RKO (cell line): ENCODE measurements around the gene CARD8.
A peak's percentile ranks its signal among the peaks of the same experiment; 100 is the strongest.
"Not testable (repeated sequence)": the region's sequence is repeated elsewhere in the genome, so short reads cannot be mapped to it uniquely, and the experiment has no call there.

Experiments used
- DNase-seq: peaks from one replicate; pipeline ENCODE4 v3.0.0-alpha.2; 2016; ENCODE audit warnings: low spot score

Gene CARD8, protein sequence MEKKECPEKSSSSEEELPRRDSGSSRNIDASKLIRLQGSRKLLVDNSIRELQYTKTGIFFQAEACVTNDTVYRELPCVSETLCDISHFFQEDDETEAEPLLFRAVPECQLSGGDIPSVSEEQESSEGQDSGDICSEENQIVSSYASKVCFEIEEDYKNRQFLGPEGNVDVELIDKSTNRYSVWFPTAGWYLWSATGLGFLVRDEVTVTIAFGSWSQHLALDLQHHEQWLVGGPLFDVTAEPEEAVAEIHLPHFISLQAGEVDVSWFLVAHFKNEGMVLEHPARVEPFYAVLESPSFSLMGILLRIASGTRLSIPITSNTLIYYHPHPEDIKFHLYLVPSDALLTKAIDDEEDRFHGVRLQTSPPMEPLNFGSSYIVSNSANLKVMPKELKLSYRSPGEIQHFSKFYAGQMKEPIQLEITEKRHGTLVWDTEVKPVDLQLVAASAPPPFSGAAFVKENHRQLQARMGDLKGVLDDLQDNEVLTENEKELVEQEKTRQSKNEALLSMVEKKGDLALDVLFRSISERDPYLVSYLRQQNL

DNA sequence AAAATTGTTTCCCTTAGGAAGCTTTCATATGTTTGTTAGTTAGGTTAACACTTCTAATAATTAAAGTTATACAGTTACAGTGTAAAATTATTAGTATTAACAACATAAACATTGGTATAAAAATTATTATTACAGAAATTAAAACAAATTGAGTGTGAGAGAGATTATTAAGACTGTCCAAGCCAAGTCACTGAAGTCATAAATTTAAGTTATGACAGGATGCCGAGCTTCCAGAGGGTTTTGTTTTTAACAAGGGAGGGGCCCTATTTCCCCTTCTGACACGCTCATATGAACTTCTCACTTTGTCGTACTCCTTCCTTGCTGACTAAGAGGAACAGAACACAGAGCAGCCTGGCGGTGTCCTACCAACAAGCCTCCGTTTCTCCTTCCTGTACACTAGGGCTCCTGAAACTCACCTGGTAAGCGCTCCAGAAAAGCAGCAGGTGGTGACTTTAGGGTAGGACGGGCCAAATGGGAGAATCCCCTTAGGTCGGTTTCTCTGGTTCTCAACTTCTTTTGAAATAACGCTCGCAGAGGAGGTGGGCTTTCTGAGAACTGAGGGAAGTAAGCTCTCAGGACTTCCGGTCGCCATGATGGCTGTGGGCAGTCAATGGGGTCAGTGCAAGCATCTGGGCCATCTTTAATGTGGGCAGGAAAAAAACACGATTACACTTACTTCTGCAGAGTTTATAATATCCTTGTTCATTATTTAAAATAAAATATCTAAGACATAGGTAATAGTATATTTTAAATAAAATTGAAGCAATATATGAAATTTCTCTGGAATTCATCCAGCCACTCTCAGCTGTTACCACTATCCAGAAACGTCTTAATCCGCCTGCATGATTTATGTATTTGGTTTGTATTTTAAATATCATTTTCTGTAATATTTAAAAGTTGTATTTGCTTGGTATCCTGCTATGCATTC, at the start of gene CARD8:
TSS of gene CARD8 (minus strand) at position 537 of the 928 bp plus-strand sequence. CDS start 14,892 bp downstream, outside the sequence.
- peak; percentile 95 for DNase-seq

DNA sequence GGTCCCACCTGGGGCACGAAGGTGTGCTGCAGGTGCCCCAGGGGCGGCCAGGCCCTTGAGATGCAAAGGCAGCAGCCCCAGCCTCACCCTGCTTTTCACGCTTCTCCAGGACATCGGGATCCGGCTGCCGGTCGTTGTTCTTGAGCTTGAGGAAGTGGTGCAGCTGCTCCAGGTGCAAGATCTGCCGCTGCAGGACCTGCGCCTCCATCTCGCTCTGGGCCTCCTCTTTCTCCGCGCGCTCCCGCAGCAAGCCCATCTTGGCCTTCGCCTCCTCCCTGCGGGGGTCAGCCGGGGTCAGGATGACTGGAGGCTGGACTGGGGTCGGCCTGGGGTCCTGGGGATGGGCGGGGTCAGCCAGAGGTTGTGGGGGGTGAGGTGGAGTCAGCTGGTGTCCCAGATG, 48.2 kb upstream of the CARD8 start:
- no peak for DNase-seq

DNA sequence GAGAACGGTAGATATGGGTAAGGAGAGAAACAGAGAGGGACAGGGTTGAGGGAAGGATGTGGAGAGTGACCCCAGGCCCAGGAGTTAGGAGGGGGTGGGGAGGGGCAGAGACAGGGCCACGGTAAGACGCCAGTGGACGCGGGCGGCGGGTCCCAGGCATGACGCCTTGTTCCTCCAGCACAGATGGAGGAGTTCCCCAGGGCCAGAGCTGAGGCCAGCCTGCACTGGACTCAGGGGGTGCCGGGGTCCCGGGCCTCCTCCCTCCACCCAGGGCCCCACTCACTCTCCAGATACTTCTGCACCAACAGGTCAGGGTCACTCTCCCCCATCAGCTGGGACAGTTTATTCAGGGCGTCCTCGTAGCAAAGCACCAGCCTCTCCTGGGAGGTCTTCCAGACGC, 47.7 kb upstream of the CARD8 start:
- no peak for DNase-seq

DNA sequence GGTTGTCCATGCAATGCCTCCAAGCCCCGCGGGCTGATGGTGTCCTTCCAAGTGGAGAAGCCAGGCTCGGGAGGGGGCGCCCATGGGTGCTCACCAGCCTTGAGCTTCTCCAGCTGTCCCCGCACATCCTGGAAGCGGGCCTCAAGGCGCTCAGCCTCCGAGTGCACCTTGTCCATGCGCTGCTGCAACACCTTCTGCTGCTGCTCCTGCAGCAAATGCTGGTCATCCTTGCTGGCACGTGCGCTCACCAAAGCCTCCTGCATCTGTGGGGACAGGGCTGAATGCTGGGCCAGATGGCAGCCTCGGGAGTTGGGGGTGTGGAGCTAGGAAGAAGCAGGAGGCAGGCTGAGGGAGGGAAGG, 46.9 kb upstream of the CARD8 start:
- no peak for DNase-seq

DNA sequence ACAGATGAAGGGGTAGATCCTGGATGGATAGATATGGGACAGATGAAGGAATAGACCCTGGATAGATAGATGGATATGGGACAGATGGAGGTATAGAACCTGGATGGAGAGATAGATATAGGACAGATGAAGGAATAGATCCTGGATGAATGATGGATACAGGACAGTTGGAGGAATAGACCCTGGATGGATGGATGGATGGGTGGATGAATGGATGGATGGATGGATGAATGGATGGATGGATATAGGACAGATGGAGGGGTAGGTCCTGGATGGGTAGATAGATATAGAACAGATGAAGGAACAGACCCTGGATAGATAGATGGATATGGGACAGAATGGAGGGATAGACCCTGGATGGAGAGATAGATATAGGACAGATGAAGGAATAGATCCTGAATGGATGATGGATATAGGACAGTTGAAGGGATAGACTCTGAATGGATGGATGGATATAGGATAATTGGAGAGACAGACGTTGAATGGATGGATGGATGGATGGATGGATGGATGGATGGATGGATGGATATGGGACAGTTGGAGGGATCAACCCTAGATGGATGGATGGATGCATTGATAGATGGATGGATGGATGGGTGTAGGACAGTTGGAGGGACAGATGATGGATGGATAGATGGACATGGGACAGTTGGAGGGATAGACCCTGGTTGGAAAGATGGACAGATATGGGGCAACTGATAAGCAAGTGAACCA, 46.3 kb upstream of the CARD8 start:
- DNase-seq: no peak

DNA sequence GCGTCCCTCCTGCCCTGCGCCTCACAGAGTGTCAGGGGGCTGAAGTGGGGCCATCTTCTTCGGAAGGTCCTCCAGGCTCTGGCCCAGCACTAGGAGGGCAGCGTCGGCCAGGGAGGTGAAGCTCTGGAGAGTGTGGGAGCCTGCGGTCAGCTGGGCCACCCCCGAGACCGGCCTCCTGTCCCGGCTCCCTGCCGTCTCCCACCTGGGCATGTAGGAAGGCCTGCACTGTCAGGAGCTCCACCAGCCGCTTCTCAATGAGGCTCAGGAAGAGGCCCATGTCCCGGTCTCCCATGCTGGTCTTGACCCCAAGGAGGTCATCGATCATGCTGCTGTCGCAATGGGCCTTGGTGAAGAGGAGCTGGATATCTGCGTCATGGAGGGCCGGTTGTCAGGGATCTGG, 42.3 kb upstream of the CARD8 start:
- no peak for DNase-seq

DNA sequence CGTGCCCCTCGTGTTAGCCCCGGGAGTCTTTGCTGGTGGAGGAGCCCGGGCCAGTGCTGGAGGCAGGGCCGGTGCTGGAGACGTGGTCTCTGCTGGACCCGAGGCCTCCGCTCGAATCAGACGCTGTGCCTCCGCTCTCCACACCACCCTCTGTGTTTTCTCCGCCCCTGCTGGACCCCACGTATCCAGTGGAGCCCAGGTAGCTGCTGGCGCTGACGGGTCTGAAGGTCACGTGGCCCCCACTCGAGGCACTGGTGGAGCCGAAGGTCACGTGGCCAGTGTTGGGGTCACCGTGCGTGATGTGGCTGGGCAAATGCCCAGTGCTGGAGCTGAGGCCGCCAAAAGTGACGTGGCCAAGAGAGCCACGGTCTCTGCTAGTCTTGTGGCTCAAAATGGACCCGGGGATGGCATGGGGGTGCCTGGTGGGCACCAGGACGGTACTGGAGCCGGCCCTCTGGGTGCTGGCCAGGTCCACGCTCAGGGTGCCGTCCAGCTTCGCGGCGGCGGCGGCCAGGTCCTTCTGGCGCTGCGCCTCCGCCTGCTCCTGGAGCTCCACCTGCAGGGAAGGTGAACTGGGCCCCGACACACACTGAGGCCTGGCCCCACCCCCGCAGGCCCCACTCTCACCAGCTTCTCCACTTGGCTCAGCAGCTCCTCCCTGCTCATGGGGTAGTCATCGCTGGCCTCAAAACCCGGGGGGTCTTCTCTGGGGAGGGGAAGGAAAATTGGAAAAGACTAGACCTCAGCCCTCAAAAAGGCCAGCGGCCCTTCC, 41.4 kb upstream of the CARD8 start:
- DNase-seq: no peak

DNA sequence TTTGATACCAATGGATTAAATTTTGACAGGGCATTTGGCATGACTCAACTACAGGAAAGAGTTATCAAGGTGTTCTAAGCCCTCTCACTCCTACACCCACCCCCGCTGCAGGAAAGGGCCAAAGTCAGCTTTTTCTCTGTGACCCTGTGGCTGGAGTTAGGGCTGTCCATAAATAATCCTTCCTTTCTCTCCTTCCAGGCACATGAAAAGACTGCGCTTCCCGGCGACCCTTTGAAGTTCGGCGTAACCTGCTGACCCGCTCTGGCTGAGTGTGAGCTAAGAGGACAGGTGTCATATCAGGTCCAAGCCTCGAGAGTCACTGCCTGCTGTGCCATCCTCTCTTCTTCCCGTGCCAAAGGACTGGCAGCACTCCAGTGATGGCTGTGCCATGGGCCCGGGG, 39.7 kb upstream of the CARD8 start:
- no peak for DNase-seq

DNA sequence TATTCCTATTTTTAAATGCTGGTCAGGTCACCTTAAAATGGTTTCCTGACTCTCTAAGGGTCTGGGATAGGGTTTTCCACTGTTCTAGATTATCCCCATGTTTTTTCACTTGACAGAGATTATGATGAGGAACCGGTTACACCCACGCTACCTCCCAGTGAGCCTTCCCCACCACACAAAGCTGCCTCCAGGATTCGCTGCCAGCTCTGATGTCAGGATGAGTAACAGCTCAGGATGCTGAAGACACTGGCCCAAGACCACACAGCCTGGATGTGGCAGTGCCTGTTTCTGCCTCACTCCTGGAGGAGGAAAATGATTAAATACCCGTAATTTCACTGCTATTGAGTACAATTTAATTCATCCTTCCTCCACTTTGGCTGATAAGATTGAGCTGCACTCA, 37.1 kb upstream of the CARD8 start:
- DNase-seq: peak; percentile 89

DNA sequence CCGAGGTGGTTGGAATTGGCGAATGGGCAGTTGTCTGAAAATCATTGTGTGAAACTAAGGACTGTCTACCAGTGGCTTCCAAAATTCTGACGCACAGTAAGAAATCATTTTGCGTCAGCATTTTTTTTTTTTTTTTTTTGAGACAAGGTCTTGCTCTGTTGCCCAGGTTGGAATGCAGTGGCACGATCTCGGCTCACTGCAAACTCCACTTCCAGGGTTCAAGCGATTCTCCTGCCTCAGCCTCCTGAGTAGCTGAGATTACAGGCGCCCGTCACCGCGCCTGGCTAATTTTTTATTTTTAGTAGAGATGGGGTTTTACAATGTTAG, 35.7 kb upstream of the CARD8 start:
- DNase-seq: not testable (repeated sequence)

DNA sequence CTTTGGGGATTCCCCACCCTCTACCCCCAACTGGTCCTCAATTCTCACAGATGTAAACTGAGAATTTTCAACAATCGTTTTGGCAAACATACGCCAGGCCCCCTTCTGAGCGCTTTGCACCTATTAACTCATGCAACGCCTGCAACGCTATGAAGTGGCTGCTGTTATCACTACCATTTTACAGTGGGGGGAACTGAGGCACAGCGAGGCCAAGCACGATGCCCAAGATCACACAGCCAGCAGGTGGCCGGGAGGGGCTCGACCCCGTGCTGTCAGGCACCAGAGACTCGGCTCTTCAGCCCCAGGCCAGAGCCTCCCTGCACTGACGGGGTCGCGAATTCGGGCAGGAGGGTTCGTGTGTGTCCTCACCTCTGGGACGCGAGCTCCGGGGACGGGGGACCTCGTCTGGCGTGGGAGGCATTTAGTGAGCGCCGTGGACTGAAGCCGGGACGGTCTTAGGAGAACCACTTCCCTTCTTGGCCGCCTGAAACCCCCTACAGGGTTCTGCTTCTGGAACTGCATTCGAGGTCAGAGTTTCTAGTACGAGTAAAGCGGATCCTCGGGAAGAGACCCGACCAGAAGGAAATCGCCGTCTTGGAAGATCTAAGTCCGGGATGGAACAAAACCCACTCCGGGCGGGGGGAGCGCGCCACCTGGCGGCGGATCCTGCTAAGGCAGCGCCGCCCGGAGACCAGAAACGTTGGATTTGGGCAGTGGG, 35.2 kb upstream of the CARD8 start:
- peak; percentile 83 for DNase-seq

DNA sequence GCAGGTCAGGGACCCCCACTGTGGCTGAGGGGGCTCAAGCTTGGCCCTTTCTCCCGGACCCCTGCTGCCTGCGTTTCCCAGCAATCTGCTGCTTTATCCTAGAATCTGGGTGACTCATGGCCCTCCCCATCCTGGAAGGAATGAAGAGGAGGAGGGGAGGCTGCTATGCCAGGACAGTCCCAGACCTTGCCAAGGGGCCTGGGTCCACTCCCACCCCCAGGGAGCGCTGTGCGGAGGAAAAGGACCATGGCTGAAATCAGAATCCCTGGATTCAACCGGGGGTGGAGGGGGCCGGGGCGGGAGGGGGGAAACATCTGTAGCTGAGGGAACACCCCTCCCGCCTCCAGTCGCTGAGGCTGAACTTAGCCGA, 34.7 kb upstream of the CARD8 start:
- peak; percentile 81 for DNase-seq

DNA sequence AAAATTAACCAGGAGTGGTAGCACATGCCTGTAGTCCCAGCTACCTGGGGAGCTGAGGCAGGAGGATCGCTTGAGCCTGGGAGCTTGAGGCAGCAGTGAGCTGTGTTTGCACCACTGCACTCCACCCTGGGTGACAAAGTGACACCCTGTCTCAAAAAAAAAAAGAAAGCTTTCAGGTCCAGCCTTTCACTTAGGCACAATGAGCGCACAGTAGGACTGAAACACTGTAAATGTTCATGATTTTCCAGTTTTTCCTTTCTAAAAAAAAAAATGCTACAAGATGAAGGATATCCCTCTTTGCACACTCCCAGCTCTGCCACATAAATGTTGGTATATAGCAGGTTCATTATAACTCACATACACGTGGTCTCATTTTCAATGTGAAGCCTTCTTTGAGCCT, 32.0 kb upstream of the CARD8 start:
- DNase-seq: no peak

DNA sequence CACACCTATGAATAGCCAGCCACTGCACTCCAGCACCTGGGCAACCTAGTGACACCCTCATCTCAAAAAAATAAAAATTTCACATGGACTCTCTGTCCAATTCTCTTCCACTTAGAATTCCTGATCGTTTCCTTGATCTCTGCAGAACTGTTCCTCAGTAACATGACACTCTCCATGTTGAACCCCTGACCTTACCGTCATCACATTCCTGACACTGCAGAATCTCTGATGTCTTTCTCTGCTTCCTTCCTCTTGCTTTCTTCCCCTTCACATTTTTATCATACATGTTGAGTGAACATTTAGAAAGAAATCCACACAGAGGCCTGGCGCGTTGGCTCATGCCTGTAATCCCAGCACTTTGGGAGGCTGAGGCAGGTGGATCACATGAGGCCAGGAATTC, 29.2 kb upstream of the CARD8 start:
- no peak for DNase-seq

DNA sequence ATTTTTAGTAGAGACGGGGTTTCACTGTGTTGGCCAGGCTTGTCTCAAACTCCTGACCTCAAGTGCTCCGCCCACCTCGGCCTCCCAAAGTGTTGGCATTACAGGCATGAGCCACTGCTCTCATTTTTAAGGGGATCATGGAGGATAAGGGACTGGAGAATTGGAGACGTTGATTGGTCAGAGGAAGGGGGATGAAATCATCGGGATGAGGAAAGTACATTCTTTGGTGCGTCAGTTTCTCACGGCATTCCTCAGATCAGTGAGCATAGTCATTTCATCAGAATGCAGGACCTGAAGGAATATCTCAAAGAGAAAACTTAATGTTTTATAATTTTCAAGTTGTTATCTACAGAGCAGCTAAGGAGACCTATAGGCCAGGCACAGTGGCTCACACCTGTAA, 28.2 kb upstream of the CARD8 start:
- DNase-seq: peak; percentile 58

DNA sequence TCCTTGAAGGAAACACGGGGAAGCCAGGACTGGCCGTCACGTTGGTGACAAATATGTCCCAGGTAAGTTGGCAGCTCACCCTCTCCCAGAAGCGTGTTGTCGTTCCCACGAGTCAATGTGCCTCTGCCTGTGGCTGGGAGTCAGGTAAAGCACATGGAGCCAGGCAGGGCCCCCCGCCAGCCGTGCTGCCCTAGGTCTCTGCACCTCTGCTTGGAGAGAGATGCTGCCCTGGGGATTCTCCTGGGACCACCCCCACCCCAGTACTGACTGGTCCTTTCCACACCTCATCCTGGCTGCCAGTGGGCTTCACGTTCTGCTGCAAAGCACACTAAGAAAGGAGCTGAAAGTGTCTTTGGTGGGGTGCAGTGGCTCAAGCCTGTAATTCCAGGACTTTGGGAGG, 24.0 kb upstream of the CARD8 start:
- no peak for DNase-seq

DNA sequence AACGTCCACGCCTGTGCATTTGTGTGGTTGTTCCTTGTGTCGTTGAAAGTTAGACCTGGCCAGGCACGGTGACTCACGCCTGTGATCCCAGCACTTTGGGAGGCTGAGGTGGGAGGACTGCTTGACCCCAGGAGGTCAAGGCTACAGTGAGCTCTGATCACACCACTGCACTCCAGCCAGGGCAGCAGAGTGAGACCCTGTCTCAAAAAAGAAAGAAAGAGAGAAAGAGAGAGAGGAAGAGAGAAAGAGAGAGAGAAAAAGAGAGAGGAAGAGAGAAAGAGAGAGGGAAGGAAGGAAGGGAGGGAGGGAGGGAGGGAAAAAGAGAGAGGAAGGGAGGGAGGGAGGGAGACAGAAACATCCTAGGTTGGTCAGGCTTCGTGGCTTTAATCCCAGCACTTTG, 19.2 kb upstream of the CARD8 start:
- DNase-seq: no peak

DNA sequence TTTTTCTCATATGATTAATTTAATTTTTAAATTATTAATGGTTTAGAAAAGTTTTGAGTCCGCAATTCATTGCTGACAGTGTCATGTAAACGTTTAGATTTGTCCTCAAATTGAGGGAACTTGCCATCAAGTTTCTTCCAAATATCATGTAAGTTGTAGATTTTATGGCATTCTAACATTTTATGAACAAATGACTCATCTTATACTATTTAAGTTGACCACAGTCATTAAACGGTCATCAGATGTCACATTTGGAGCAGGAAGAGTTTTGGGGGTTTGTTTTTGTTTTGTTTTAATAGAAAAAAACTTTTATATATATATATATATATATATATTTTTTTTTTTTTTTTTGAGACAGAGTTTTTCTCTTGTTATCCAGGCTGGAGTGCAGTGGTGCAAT, 18.5 kb upstream of the CARD8 start:
- DNase-seq: no peak

DNA sequence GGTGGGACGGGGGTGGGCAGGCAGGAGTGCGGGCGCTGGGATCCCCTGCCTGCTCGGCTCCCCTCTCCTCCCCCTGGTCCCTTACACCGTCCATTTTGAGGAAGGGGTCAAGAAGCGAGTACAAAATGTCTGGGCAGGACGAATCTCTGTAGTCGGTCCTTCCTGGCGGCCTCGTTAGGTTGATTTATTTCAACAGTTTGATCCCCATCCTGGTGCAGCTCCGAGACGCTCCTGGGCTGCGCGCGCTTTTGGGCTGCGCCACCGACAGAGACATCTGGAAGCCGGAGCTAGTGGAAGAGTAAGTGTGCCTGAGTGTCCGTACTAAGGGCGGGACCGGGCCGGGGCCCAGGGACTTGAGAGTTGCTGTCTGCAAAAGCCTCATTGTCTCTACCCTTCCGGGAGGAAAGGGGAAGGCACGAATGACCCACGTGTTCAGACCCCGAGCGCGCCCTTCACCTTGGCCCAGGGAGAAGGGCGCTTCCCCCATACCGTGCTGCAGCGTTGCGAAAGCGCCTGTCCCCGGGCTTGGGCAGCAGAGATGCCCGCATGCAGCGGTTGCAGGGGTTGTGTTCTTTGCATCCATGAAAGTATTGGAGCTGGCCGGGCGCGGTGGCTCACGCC, 15.9 kb upstream of the CARD8 start:
- peak; percentile 83 for DNase-seq

DNA sequence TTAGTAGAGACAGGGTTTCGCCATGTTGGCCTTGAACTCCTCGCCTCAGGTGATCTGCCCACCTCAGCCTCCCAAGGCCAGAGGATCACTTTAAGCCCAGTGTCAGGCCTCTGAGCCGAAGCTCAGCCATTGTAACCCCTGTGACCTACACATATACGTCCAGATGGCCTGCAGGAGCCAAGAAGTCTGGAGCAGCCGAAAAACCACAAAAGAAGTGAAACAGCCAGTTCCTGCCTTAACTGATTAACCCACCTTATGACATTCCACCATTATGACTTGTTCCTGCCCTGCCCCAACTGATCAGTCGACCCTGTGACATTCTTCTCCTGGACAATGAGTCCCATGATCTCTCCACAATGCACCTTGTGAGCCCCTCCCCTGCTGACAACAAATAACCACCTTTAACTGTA, 13.9 kb upstream of the CARD8 start:
- peak; percentile 43 for DNase-seq

DNA sequence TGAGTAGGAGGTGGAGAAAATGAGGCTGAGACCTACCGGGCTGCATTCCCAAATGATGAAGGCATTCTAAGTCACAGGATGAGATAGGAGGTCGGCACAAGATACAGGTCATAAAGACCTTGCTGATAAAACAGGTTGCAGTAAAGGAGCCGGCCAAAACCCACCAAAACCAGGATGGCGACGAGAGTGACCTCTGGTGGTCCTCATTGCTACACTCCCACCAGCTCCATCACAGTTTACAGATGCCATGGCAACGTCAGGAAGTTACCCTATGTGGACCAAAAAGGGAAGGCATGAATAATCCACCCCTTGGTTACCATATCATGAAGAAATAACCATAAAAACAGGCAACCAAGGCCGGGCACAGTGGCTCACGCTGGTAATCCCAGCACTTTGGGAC, 9.6 kb upstream of the CARD8 start:
- DNase-seq: not testable (repeated sequence)
